Measurements from ENCODE around the gene EYS. TPM values are rescaled to one million over a fixed set of nuclear protein-coding genes. Genes with fewer than 3 reads are reported as not detected.

EYS gene
- total and polyA plus RNA-seq, 2 donors from 2014 or later = not detected

GRCh38 chr6:64010010-64010409, 1697.0 kb downstream of the EYS start:
- intact Hi-C loops (cut with DNase I) = no loop called here
- no peaks in the 10 kb centered on the region for H3K36me3 ChIP-seq (ENCODE audit: control insufficient read depth in 2 of 3, insufficient read depth in 3 of 3, low read length in 3 of 3)
- H3K9me3 ChIP-seq (ENCODE audit: control insufficient read depth in 2 of 3, insufficient read depth in 1 of 3, low read length in 3 of 3) = no peaks in the 10 kb centered on the region
- H3K27me3 ChIP-seq (ENCODE audit: control insufficient read depth, insufficient read depth, low read length) = no peaks in the 10 kb centered on the region
- no peak overlapping the region for H3K9ac ChIP-seq (ENCODE audit: low read length in 3 of 3)
- no peak for FAIRE-seq
- TF ChIP-seq CTCF (IDR thresholded peaks at IDR 0.05; ENCODE audit: borderline replicate concordance, extremely low read depth, insufficient read depth) = no peak
- peak in 4 of 5 donors; percentile 30 to 51 (median 35) for DNase-seq
- H3K4me3 ChIP-seq (ENCODE audit: low read length in 3 of 3) = no peak overlapping the region
- H3K27ac ChIP-seq (ENCODE audit: low read depth in 2 of 2, low read length in 2 of 2) = no peak overlapping the region
- peaks cover 0 to 3% (median 0%) of the 10 kb centered on the region in 3 donors for H3K4me1 ChIP-seq (ENCODE audit: control insufficient read depth in 2 of 3, insufficient read depth in 2 of 3, low read depth in 1 of 3, low read length in 3 of 3)

GRCh38 chr6:64006246-64006645, 1700.8 kb downstream of the EYS start:
- Histone ChIP-seq H3K36me3 (ENCODE audit: control insufficient read depth in 2 of 3, insufficient read depth in 3 of 3, low read length in 3 of 3) (no peaks in the 10 kb centered on the region), H3K4me1 (ENCODE audit: control insufficient read depth in 2 of 3, insufficient read depth in 2 of 3, low read depth in 1 of 3, low read length in 3 of 3) (no peaks in the 10 kb centered on the region), H3K27me3 (ENCODE audit: control insufficient read depth, insufficient read depth, low read length) (no peaks in the 10 kb centered on the region), H3K4me3 (ENCODE audit: low read length in 3 of 3) (no peak overlapping the region), H3K27ac (ENCODE audit: low read depth in 2 of 2, low read length in 2 of 2) (no peak overlapping the region), H3K9ac (ENCODE audit: low read length in 3 of 3) (no peak overlapping the region), H3K9me3 (ENCODE audit: control insufficient read depth in 2 of 3, insufficient read depth in 1 of 3, low read length in 3 of 3) (no peaks in the 10 kb centered on the region)
- DNase-seq (no peak), FAIRE-seq (no peak)
- intact Hi-C loops (cut with DNase I) = no loop called here
- no peak for TF ChIP-seq CTCF (IDR thresholded peaks at IDR 0.05; ENCODE audit: borderline replicate concordance, extremely low read depth, insufficient read depth)

GRCh38 chr6:64000818-64001491, 1706.1 kb downstream of the EYS start:
- Histone ChIP-seq H3K4me1 (ENCODE audit: control insufficient read depth in 2 of 3, insufficient read depth in 2 of 3, low read depth in 1 of 3, low read length in 3 of 3) (no peaks in the 10 kb centered on the region), H3K4me3 (ENCODE audit: low read length in 3 of 3) (no peak overlapping the region), H3K9me3 (ENCODE audit: control insufficient read depth in 2 of 3, insufficient read depth in 1 of 3, low read length in 3 of 3) (no peaks in the 10 kb centered on the region), H3K27me3 (ENCODE audit: control insufficient read depth, insufficient read depth, low read length) (no peaks in the 10 kb centered on the region), H3K27ac (ENCODE audit: low read depth in 2 of 2, low read length in 2 of 2) (no peak overlapping the region), H3K36me3 (ENCODE audit: control insufficient read depth in 2 of 3, insufficient read depth in 3 of 3, low read length in 3 of 3) (no peaks in the 10 kb centered on the region), H3K9ac (ENCODE audit: low read length in 3 of 3) (no peak overlapping the region)
- DNase-seq (no peak), FAIRE-seq (no peak)
- intact Hi-C loops (cut with DNase I) = no loop called here
- no peak for TF ChIP-seq CTCF (IDR thresholded peaks at IDR 0.05; ENCODE audit: borderline replicate concordance, extremely low read depth, insufficient read depth)

- TF ChIP-seq CTCF (IDR thresholded peaks at IDR 0.05; ENCODE audit: borderline replicate concordance, extremely low read depth, insufficient read depth) = no peak
- no peak overlapping the region for H3K4me3 ChIP-seq (ENCODE audit: low read length in 3 of 3)
- H3K27ac ChIP-seq (ENCODE audit: low read depth in 2 of 2, low read length in 2 of 2) = no peak overlapping the region
- no peak for FAIRE-seq
- no peaks in the 10 kb centered on the region for H3K27me3 ChIP-seq (ENCODE audit: control insufficient read depth, insufficient read depth, low read length)
- no peaks in the 10 kb centered on the region for H3K36me3 ChIP-seq (ENCODE audit: control insufficient read depth in 2 of 3, insufficient read depth in 3 of 3, low read length in 3 of 3)
- no peak for DNase-seq
- no peaks in the 10 kb centered on the region for H3K4me1 ChIP-seq (ENCODE audit: control insufficient read depth in 2 of 3, insufficient read depth in 2 of 3, low read depth in 1 of 3, low read length in 3 of 3)
- H3K9ac ChIP-seq (ENCODE audit: low read length in 3 of 3) = no peak overlapping the region
- H3K9me3 ChIP-seq (ENCODE audit: control insufficient read depth in 2 of 3, insufficient read depth in 1 of 3, low read length in 3 of 3) = no peaks in the 10 kb centered on the region
- intact Hi-C loops (cut with DNase I) = no loop called here
Measured at GRCh38 chr6:63999613-64000012, 1707.4 kb downstream of the EYS start.

Measured in kidney (tissue), 14 donors.